AG09319 (cell line): ENCODE measurements around the gene CORO2B.

Experiments
- DNase-seq: peaks from one replicate; pipeline ENCODE4 v3.0.0-alpha.2; 2010; ENCODE audit warnings: low read depth; ENCODE audit errors: extremely low read depth
- CTCF ChIP-seq: IDR thresholded peaks from 2 replicates; pipeline ENCODE4 v1.5.1; 2011; ENCODE audit warnings: low read depth, mild to moderate bottlenecking, inconsistent platforms, low read length, moderate library complexity

Gene CORO2B

DNA sequence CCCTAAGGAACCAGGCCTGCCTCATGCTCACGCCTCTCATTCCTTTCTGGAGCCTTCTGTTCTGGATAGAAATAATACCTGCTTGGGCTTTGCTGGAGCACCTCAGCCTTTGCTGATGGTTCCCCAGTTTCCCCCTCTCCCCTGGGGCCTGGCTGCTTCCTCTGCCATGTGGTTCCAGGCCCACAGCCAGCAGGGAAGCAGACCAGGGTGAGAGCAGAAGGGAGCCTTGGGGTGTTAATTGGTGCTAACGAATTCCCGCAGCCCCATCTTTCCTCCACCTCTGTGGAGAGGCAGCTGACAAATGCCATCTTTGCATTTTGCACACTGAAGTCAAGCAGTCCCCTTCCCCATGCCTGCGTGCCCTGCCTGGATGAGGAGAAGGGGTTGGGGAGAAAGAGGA lies 13.1 kb upstream of the CORO2B start:
- no peak for TF ChIP-seq CTCF
- DNase-seq = no peak

- DNase-seq = no peak
- TF ChIP-seq CTCF = no peak
Observed at GRCh38 chr15:68566377-68566954, 12.3 kb upstream of the CORO2B start.

GRCh38 chr15:68567345-68567744 lies 11.4 kb upstream of the CORO2B start:
- no peak for TF ChIP-seq CTCF
- DNase-seq = no peak

DNA sequence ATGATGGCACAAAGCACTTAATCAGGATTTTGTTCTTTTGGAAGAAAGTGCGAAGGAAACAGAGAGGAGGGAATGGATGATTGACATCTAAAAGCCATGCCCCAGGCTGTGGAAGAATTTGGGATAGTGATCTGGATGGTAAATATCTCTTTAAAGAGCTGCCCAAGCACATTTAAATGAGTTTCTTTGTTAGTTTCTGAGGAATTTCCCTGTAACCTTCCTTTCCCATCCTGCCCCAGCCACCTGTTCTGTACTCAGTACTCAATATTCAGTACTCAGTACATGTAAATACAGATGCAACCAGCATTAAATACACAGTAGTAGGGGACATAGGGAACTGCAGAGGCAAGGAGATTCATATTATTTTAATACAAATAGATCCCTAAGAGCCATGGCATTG lies 7.8 kb upstream of the CORO2B start:
- no peak for TF ChIP-seq CTCF
- no peak for DNase-seq

DNA sequence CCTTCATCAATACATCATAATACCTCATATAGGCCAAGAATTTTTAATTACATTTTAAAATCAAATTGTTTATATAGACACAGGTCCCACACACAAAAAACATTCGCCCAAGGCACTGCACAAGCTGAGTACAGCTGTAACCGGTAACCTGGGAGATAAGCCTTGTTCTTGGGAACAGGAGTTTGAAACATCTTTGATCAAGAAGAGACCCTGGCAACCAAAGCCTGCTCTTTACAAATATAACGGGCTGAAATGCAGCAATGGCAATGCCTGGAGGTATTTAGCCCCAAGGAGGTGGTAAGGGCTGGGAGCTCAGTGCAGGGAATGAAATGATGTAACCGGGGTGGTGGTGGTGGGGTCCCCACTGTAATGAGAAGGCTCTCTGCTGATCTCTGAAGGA lies 7.2 kb upstream of the CORO2B start:
- TF ChIP-seq CTCF = no peak
- DNase-seq = no peak

DNA sequence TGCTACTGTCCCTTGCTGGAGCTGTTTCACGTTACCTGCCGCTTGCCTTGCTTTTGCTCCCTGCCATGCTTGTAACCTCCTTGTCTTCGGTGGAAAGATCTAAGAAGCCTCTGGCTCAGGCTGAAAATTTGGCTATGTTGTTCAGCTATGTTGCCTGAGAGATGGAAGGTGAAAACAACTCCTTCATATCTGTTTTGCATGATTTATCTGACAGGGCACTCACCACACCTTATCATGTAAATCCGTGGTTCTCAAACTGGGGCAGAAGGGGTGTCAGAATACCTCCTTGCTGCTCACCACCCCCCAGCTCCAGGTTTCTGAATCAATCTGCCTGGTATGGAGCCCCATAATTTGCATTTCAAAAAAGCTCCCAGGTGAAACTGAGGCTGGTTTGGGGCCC lies 6.5 kb upstream of the CORO2B start:
- TF ChIP-seq CTCF = no peak
- no peak for DNase-seq

- DNase-seq = no peak
- no peak for TF ChIP-seq CTCF
Observed at GRCh38 chr15:68572921-68573320, 5.9 kb upstream of the CORO2B start.
